ENCODE data around the gene NFKBIE. TPM values are rescaled to one million over a fixed set of nuclear protein-coding genes. Genes with fewer than 3 reads are reported as not detected.
"Not testable (repeated sequence)": the region's sequence is repeated elsewhere in the genome, so short reads cannot be mapped to it uniquely, and the experiment has no call there.

The NFKBIE gene, protein sequence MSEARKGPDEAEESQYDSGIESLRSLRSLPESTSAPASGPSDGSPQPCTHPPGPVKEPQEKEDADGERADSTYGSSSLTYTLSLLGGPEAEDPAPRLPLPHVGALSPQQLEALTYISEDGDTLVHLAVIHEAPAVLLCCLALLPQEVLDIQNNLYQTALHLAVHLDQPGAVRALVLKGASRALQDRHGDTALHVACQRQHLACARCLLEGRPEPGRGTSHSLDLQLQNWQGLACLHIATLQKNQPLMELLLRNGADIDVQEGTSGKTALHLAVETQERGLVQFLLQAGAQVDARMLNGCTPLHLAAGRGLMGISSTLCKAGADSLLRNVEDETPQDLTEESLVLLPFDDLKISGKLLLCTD
- 2.4 TPM for total RNA-seq (ENCODE audit: insufficient read depth, low replicate concordance)

DNA sequence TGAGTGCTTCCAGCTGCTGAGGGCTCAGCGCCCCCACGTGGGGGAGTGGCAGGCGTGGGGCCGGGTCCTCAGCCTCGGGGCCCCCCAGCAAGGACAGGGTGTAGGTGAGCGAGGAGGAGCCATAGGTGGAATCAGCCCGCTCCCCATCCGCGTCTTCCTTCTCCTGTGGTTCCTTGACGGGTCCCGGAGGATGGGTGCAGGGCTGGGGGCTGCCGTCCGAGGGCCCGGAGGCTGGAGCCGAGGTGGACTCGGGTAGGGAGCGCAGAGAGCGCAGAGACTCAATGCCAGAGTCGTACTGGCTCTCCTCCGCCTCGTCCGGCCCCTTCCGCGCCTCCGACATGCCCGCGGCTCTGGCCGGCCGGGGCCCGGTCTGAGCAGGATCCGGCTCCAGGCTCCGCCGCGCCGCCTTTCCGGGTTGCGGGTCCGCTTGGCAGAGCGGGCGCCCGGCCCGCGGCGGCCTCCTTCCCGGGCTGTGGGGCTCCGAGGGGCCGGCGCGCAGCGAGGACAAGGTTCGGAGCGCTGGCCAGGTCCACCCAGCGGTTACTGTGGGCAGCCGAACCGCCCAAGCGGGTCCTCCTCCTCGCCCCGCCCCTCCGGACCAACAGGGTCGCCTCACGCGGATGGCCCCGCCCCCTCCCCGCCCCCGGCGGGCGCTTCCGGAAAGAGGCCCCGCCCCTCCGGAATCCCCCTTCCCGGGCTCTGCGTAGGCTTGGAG, at the start of gene NFKBIE:
TSS of gene NFKBIE (minus strand) at position 545 of the 715 bp plus-strand sequence. CDS start at position 340, 205 bp downstream.
- DNase-seq (ENCODE audit: low spot score): peak; percentile 94

DNA sequence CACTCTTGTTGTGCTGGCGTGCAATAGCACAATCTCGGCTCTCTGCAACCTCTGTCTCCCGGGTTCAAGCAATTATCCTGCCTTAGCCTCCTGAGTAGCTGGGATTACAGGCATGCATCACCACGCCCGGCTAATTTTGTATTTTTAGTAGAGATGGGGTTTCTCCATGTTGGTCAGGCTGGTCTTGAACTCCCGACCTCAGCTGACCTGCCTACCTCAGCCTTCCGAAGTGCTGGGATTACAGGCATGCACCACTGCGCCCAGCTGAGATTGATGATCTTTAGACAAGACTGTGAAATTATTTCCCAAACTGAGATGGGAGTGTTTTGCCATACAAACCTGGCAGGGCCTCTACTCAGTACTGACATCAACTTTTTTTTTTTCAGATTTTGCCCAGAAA, 49.3 kb upstream of the NFKBIE start:
- not testable (repeated sequence) for DNase-seq (ENCODE audit: low spot score)

DNA sequence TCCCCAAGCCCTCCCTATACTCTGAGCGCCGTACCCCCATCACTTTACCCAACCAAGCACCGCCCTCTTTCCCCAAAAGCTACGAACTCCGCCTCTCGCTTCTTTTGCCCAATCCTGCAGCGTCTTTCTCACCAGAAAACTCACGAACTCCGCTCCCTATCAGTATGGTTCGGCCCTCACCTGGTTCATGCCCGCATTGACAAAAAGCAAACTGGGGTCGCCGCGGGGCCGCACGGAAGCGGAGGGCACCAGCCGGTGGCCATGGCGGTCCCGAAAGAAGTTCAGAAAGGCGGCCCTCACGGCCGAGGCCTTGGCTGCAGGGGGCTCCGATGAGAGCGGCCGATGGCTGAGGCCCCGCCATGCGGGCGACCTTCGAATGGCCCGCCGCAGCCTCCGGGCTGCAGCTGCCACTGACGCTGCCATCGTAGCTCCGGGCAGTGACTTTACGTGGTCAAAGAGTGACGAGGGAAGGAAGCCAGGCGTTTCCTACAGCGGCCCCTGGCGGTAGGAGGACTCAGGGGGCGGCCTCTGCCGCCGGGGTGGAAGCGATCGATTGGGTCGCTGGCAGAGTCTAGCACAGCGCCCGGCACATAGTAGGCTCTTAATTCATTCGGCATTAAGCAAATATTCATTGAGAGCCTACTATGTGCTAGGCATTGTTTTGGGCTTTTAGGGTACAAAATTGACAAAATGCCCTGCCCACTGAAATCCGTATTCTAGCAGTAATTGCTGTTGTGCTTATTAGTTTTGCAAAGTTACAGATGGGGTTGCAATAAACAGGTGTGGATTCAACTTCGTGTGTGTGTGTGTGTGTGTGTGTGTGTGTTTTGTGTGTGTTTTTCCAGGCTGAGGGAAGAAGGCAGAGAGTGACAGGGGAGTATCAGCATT, 47.8 kb upstream of the NFKBIE start, which contains the start of gene AARS2:
TSS of gene AARS2 (minus strand) at position 447 of the 888 bp plus-strand sequence. CDS start at position 423, 24 bp downstream.
- DNase-seq (ENCODE audit: low spot score): peak; percentile 84

DNA sequence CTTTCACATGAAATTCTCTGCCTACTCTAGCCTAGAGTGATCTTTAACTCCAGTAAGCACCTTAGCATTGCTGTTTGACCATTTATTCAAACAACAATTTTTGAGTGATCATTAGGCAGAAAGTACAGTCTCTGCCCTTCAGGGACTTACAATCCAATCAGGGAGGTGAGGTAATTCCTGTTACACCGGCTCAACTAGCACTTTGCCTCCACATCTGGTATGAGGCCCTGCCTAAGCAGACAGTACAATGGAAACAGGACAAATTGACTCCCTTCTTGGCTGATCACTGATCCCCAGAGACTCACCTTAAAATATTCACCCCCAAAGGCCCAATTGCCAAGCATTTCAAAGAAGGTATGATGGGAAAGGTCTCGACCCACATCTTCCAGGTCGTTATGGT, 46.4 kb upstream of the NFKBIE start:
- DNase-seq (ENCODE audit: low spot score): no peak

DNA sequence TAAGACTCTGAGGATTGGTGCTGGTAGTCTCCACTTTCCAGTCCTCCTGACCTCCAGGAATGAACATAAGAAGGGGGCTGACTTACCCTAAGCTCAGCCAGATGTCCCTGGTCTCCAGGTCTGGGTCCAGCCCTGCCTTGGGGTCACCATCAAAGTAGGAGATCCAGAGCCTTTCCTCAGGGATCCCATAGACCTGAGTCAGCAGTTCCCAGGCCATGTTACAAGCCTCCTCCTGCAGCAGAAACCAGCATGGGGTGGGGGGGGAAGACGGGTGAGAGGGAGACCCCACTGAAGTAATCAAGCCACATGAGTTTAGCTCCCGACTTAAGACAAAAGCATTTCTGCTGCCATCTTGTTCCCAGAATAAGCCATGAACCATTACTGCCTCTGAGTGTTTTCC, 46.0 kb upstream of the NFKBIE start:
- DNase-seq (ENCODE audit: low spot score): no peak

DNA sequence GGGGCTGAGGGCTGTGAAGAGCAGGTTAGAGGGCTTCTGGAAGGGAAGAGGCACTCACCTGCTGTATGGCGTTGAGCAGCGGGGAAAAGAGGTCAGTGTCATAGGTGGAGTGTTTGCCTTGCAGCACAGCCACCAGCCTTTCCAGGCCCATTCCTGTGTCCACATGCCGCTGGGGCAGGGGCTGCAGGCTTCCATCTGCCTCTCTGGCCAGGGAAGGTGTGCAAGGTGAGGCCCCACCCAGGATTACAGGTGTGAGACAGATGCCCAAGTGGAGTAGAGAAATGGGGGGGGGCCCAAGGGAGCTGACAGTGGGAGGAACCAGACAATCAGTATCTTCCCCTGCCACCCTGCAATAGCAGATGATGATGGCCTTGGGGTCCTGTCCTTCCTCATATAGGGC, 44.9 kb upstream of the NFKBIE start:
- DNase-seq (ENCODE audit: low spot score): no peak

DNA sequence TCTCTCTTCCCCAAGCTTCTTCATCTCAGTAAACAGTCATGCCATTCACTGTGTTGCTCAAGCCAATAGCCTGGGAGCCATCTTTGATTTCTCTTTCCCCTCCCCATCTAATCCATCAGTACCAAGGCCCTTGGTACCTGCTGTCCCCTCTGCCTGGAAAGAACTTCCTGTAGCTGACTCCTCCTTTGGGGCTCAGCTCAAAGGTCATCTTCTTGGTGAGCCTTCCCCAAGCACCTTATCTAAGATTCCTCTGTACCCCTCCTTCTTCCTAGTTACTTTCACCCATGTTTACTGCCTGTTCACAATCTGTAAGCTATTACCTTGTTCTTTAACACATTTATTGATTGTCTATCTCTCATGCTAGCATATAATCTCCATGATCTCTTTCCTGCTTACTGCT, 44.3 kb upstream of the NFKBIE start:
- no peak for DNase-seq (ENCODE audit: low spot score)

DNA sequence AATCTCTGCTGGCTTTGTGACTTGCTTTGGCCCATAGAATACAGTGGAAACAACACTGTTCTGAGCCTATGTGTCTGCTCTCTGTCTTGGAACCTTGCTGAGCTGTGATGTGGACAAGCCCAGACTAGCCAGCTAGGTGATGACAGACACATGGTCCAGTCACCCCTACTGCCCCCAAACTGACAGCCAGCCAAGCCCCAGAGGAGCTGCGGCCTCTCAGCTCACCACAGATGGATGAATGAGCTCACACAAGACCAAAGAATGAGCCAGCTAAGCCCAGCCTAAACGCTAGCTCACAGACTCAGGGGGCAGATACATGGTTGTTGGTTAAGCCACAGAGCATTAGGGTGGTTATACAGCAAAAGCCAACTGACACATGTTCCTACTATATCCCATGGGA, 43.7 kb upstream of the NFKBIE start:
- DNase-seq (ENCODE audit: low spot score): no peak

DNA sequence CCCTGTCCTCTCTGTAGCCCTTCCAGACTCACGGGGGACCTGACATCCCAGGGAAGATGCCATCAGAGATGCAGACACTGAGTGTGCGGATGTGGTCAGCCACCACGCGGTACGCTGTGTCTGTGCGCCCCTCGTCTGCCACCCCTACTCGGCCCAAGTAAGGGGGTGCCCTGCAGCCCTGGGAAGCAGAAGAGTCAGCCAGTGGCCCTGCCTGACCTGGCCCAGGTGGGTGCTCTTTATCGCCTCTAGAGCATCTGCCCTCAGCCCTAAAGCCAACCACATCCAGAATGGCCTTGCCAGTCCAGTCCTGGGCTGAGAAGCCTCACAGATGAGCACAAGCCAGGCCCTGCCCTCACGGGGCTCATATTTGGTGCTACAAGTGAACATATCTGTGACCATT, 41.9 kb upstream of the NFKBIE start:
- DNase-seq (ENCODE audit: low spot score): no peak

DNA sequence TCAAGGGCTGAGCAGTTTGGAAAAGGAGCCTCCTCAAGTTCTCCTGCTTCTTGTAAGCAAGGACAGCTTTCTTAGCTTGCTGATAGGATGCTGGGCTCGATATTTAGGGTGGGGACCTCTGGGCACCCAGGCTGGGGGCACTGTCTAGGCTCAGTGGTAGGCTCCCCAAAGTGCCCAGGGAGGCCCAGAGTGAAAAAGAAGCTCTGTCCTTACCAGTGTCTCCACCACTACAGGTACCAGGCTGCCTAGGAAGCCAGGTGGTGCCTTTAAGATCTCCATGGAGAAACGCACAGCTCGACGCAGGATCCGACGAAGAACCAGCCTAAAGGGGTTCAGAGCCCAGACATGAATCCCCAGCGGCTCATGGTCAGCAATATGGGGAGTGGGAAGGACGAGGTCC, 41.4 kb upstream of the NFKBIE start:
- no peak for DNase-seq (ENCODE audit: low spot score)

DNA sequence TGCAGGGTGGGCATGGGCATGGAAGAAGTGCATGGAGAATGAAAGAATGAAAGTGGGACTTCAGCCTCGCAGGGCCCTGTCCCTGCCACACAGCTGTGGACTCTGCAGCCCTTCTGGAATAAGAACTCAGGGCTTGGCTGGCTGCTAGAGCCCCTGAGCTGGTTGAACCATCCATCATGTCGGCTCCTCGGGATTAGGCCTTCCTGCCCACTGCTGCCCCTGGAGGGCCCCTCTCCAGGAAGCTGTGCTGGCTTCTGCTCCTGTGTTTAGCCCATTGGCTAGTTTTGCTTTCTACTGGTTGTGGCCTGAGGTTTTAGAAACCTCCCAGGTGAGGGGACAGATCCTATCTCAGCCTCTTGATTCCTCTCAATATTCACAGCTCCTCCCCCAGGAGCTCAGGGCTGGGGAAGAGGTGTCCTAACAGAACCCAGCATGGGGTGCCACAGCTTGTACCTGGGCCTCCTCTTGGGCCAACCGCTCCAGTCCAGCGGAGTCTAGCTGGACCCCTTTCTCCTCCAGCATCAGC, 39.9 kb upstream of the NFKBIE start:
- DNase-seq (ENCODE audit: low spot score): no peak

DNA sequence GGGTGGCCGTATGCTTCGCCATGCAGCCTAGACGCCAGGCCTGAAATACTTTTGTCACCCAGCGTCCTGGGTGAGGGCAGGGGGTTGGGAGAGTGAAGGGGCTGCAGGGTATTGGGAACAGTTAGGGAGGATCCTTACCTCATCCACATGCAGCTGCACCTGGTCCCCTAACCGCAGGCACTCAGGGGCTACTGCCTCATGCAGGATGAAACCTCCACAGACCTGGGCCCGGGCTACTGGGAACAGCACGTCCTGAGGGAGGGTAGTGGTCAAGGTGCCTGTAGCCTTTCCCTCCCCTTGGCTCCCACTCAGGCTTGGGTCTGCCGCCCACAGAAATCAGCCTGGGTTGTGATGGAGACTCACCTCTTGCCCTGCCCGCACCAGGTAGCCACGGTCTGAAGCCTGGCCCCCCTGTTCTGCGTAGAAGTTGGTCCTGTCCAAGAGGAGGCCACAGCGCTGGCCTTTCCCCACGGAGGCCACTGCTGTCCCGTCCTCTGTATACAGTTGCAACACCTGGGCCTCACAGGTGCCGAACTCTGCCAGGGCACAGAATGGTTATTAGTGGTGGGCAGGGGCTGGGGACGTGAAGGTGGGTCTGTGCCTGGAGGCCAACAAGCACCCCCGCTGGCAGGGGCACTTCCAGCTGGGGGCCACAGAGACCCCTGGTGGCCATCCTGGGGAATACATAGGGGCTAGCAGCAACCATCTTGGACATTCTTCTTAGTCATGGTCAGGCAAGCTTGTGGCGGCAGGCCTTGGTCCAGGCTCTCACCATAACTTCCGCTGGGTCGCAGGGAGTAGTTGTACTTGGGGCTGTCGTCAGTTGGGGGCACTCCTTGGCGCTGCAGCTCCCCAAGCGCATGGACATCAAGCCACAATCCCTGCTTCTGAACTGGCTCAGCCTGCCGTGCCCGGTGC, 39.2 kb upstream of the NFKBIE start:
- DNase-seq (ENCODE audit: low spot score): no peak

DNA sequence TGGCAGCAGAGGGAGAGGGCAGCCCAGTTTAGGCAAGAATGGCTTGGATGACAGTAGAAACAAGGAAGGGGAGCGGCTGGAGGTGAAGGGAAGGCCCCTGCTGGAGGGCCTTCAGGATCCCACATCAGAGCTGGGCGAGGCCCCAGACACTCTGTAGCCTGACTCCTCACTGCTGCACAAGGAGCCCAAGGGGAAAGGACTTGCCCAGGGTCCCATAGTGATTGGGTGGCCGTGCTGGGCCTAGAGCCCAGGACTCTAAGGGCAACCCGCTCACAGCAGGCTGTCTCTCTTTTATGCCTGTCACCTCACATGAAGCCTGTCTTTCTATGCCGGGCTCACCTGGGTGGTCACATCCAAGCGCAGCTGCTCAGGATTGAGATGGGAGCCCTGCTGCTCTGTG, 38.5 kb upstream of the NFKBIE start:
- DNase-seq (ENCODE audit: low spot score): no peak

DNA sequence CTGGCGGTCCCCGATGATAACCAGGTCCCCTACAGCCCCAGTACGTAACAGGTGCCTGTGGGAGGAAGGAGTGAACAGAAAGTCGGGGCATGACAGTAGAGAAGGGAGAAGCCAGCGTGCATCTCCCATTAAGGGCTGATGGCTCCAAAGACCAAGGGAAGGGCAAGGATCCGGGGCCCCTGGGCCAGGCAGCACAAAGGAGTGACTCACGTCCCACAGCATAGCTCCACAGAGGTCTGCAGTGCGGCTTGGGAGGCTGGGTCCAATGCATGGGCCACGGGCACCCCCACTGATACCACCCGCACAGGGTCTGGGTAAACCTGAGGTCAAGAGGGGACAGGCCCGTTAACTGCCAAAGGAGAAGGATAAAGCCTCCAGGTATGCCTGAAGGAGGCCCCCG, 37.5 kb upstream of the NFKBIE start:
- no peak for DNase-seq (ENCODE audit: low spot score)

DNA sequence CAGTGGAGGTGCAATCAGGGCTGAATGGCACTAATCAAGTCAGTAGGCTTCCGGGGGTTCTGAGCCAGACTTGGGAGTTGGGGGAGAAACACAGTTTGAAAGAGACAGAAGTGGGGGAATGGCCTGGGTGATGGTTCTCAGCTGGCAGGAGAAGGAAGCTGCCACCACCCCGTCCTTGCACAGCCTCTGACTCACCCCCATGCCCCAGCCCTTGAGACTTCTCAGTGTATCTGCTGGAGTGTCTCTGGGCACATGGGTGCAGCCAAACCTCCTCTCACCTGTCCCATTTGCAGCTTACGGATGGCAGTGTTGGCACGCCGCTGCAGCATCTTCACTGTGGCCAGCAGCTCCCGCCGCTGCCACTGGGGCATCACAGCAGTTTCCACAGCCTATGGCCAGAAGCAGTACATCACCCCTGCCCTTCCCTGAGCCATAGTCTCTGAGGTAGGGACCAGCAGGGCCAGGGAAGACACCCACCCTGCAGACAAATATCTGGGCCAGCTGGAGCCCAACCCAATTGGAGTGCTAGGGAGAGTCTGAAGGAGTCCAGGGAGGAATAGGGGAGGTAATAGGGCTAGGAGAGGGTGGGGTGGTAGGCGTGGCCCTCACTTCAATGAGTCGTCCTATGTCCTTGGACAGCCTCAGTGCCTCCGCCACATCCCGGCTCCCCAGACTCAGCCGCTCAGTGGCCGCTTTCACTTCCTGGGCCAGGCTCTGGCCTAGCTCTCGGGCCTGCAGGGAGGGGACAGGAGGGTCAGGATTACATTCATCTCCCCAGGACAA, 36.6 kb upstream of the NFKBIE start:
- no peak for DNase-seq (ENCODE audit: low spot score)

DNA sequence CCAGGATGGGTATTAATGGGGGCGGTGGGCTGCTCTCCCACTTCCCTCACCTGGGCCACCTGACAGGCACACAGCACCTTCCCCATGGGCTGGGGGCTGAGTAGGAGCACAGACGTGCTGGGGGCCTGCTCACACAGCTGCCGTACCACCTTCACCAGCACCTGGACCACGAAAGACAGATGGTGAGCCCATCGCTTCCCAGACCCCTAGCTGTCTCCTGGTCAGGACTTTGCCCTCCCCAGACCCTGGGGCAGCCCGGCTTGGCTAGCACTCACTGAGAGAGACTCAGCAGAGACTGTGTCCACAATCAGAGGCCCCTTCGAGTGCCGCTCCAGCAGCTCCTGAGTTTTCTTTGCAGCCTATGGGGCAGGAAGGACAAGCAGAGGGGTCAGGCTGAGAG, 35.8 kb upstream of the NFKBIE start:
- no peak for DNase-seq (ENCODE audit: low spot score)

DNA sequence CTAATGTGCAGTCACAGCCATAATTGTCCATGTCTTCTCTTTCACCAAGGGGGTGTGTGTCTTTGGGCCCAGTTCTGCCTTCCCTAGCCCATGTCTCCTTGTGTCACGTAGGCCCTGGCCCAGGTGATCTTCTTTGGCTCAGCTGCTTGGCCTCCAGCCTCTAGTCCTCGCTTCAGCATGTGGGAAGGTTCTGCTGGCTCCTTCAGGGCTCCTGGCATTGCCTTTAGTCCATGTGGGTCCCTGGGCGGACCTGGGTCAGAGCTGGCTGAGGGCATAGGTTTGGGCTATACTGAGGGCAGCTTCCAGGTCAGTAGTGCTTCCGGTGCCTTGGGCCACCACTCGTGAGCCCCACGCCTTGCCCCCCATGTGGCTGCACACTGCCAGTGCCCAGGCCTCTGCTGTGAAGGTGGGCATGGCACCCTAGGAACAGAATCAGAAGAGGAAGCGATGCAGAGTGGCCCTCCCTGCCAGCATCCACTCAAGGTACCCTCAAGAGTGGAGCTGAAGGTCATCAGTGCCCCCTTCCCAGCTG, 35.0 kb upstream of the NFKBIE start:
- no peak for DNase-seq (ENCODE audit: low spot score)

DNA sequence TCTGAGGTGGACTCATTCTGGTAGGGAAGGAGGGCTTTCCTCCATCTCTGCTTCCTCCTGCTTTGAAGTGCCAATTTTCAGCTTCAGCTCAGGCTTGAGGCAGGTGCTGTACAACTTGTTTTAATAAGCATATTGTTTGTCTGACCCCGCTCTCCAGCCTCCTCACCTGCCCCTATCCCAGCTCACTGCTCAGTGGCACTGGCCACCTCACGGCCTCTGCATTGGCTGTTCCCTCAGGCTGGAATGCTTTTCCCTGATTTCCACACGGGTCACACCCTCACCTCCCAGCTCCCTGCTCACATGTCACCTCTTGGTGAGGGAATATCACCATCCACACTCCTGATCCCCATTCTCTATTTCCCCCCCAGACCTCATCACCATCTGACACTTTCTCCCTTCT, 33.5 kb upstream of the NFKBIE start:
- no peak for DNase-seq (ENCODE audit: low spot score)

DNA sequence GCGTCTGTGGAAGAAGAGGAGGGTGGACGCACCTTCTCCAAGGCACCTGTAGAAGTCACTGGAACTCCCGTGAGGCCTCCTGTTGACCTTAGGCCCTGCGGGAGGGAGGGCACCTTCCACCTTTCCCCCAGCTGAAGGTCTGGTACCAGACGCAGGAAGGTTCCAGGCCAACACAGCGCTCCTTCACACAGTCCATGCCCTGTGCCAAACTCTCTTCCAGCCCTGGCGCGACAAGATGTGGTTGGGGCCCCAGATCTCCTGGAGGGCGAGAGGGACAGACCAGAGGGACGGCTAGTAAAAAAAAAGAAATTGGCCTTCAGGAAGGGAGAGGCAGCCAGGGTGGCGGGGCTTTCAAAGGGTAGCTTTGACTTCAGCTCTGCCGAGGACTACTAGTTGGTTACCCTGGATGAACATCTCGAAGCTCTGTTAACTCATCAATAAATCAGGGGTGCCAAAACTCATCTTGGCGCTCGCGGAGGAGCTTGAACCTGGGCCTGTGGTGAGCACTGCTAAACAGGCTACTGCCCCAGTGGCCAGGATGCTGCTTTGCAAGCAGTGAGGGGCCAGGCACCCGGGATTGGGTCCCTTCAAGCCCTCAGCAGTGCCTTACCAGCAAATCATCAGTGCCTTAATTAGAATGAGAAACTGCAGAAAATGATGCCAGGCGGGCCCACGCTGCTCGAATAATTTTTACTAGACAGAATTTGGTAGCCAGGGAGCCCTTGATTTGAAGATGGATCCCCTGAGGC, 32.9 kb upstream of the NFKBIE start:
- DNase-seq (ENCODE audit: low spot score): no peak

Measured in umbilical cord (tissue), 2 donors.